ENCODE results near the gene RSRC1. TPM values are rescaled to one million over a fixed set of nuclear protein-coding genes. Genes with fewer than 3 reads are reported as not detected.
A peak's percentile ranks its signal among the peaks of the same experiment; 100 is the strongest.
"Not testable (repeated sequence)": the region's sequence is repeated elsewhere in the genome, so short reads cannot be mapped to it uniquely, and the experiment has no call there.

Gene RSRC1
- polyA plus RNA-seq, 6 donors from 2014 or later, result 36.5 to 50.2 (median 42.7) TPM

DNA sequence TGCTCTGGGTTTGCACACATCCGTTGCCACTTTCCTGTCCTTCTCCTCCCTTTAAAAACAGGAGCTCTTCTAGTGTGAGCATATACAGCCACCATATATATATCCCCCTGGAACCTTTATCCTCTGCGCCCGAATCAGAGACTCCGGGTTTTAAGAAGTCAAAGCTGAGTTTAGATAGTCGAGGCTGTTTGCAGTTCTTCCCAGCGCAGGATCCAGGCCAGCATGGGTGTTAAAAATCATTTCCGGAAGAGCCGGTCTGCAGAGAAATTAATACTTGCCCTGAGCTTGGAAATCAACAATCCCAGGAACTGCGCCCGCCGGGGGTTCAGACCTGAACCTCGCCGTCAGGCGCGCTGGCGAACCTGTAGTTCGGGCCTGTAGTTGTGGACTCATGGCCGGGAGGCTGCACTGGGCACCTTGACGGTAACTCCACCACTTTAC, 6.0 kb upstream of the RSRC1 start:
- Mint-ChIP-seq H3K4me3 (peak overlapping the region in 7 of 8 donors; percentile 26 to 77 (median 64)), H3K4me1 (peaks cover 29 to 37% (median 32%) of the 10 kb centered on the region in 3 donors), H3K27me3 (peaks cover 64 to 74% (median 72%) of the 10 kb centered on the region in 3 donors), H3K36me3 (peaks cover 8 to 26% of the 10 kb centered on the region in 2 donors), H3K9me3 (peaks cover 2 to 29% (median 13%) of the 10 kb centered on the region in 7 donors), H3K27ac (peak overlapping the region in 5 of 6 donors; percentile 72 to 99 (median 92))
- DNase-seq (no peak), ATAC-seq (ENCODE audit: low read depth in 2 of 2) (no peak)

DNA sequence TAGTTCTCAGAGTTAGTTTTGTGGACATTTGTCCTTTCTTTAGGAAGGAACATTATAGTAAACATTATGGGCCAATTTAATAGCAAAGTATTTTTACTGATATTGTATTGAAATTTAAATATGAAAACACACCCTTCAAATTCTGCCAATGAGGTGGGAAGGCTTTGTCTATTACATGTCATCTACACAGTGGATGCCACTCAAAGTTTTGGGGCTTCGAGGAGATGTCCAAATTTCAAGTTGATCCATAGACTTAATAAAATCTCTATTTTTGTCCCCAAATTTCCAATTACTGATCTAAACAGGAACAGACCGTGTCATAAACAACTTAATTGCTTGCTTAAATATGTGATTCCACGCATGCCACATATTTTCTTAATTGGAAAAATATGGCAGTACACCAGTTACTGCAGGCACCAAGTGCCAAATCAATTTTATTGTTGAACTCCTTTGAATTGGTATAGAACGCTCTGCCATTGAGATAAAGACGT, 5.4 kb upstream of the RSRC1 start:
- Mint-ChIP-seq H3K4me1 (peaks cover 30 to 40% (median 33%) of the 10 kb centered on the region in 3 donors), H3K4me3 (peak overlapping the region in 7 of 8 donors; percentile 2 to 81 (median 64)), H3K27ac (peak overlapping the region in 4 of 6 donors; percentile 88 to 99 (median 92)), H3K27me3 (peaks cover 63 to 75% (median 72%) of the 10 kb centered on the region in 3 donors), H3K9me3 (peaks cover 2 to 34% (median 13%) of the 10 kb centered on the region in 7 donors), H3K36me3 (peaks cover 8 to 26% of the 10 kb centered on the region in 2 donors)
- DNase-seq (no peak), ATAC-seq (ENCODE audit: low read depth in 2 of 2) (no peak)

DNA sequence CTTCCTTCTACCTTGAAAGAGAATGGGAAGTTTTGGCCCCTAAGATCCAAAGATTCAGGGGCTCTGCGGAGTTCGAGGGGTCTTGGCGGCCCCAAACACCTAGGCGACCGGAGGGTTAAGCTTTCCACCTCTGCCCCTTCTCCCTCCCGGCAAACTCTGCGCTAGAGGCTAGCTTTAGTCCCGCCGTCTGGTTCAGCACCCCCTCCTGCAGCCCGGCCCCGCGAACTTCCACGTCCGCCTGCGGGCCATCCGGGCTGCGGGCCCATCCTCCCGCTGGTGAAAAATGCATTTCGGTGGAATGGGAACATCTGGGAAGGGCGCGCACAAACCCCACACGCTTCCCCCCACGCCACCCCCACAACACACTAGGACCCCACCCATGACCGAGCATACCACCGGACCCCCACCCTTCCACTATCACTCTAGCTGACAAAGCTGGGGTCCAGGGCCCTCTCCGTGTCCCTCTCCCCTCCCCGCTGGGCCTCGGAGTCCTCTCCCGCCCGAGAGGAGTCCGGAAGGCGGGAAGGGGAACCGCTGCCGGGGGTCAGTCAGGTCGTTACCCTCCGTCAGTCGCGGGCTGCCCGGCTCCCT, 4.7 kb upstream of the RSRC1 start:
- Mint-ChIP-seq H3K27me3 (peaks cover 62 to 75% (median 66%) of the 10 kb centered on the region in 3 donors), H3K36me3 (peaks cover 13 to 33% of the 10 kb centered on the region in 2 donors), H3K27ac (peak overlapping the region in 4 of 6 donors; percentile 59 to 84 (median 69)), H3K4me3 (peak overlapping the region; percentile 35 to 89 (median 78)), H3K9me3 (peaks cover 4 to 39% (median 14%) of the 10 kb centered on the region in 7 donors), H3K4me1 (peaks cover 35 to 44% (median 39%) of the 10 kb centered on the region in 3 donors)
- no peak for DNase-seq
- ATAC-seq (ENCODE audit: low read depth in 2 of 2), result no peak

- Mint-ChIP-seq H3K4me3 (peak overlapping the region; percentile 76 to 91 (median 86)), H3K9me3 (peaks cover 4 to 39% (median 14%) of the 10 kb centered on the region in 7 donors), H3K36me3 (peaks cover 13 to 33% of the 10 kb centered on the region in 2 donors), H3K27me3 (peaks cover 57 to 70% (median 61%) of the 10 kb centered on the region in 3 donors), H3K27ac (peak overlapping the region in 4 of 6 donors; percentile 80 to 97 (median 91)), H3K4me1 (peaks cover 39 to 48% (median 40%) of the 10 kb centered on the region in 3 donors)
- no peak for ATAC-seq (ENCODE audit: low read depth in 2 of 2)
- no peak for DNase-seq
Measured at GRCh38 chr3:158105710-158106253, 4.1 kb upstream of the RSRC1 start.

DNA sequence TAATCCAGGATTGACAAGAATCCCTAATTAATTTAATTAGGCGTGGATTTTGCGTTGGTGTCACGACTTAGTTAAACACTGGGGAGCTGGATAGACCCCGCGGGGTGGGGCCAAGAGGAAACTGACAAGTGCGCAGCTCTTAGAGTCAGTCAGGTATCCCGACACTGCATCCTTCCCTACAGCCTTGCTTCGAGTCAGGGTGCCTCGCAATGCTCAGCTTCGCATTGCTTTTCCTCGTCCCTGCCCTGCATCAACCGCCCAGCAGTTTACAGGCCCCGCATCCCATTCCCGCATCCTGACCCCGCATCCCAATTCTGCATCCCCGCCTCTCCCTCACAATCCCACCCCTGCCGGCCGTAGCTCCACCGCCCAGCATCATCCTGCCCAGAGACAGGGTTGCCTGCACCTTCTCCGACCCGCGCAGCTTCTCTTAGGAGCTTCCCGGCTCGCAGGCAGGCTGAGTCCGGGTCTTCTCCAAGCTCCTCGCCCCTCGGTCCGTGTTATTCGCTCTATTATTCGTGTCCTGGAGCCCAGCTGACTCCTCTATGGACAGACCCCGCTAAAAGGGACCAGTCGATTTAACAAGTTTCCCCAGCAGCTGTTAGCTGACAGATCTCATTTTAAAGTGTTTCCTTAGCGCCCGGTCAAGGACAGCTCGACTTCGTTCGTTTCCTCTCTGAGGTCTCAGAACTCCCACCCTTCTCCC, 3.0 kb upstream of the RSRC1 start:
- peaks cover 55 to 64% (median 57%) of the 10 kb centered on the region in 3 donors for H3K27me3 Mint-ChIP-seq
- H3K9me3 Mint-ChIP-seq, result peaks cover 4 to 39% (median 14%) of the 10 kb centered on the region in 7 donors
- no peak for DNase-seq

DNA sequence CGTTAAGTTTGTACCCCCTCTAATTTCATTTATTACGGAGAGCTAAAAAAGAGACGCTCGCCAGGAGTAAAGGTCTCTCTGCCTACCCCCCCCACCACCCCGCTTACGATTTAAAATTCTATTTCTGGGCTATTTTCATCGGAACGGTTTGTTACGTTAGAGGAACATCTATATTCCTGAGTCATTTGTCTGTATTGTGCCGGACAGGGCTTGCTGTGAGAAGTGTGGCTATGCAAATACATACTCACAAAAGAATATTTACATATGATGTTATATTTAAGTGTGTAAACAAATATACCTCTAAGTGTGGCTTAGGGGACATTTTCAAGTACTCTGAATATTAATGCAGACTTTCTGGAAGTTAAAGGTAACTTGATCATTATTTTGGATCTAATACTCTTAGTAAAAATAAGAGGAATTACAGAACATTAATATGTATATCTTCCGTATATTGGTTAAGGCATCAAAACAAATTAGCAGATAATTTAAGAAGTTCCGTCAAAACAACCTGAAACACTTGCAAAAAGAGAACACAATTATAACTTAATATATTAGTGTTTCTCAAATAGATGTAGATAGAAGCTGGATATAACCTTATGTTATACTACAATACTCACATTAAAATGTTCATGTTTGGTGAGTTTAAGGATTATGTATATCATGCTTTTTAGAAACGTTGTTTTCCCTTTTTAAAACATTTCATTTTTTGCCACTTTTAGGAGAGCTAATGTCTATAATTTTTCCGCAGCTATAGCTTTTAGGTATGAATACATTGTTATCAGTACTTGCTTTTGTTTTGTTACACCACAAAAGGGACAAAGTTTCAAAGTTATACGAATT, 2.1 kb upstream of the RSRC1 start:
- Mint-ChIP-seq H3K9me3 (peaks cover 4 to 35% (median 17%) of the 10 kb centered on the region in 7 donors), H3K27me3 (peaks cover 46 to 55% (median 48%) of the 10 kb centered on the region in 3 donors), H3K4me1 (peaks cover 52 to 58% (median 54%) of the 10 kb centered on the region in 3 donors), H3K27ac (peak overlapping the region in 5 of 6 donors; percentile 76 to 93 (median 84)), H3K4me3 (peak overlapping the region in 6 of 8 donors; percentile 81 to 91 (median 88)), H3K36me3 (peaks cover 9 to 30% of the 10 kb centered on the region in 2 donors)
- DNase-seq (no peak), ATAC-seq (ENCODE audit: low read depth in 2 of 2) (no peak)

More for the DNA sequence above, 3.0 kb upstream of the RSRC1 start:
- peak overlapping the region in 5 of 6 donors; percentile 80 to 93 (median 89) for H3K27ac Mint-ChIP-seq
- H3K36me3 Mint-ChIP-seq, result peaks cover 13 to 33% of the 10 kb centered on the region in 2 donors
- no peak for ATAC-seq (ENCODE audit: low read depth in 2 of 2)
- peaks cover 48 to 58% (median 50%) of the 10 kb centered on the region in 3 donors for H3K4me1 Mint-ChIP-seq
- H3K4me3 Mint-ChIP-seq, result peak overlapping the region; percentile 29 to 91 (median 86)

DNA sequence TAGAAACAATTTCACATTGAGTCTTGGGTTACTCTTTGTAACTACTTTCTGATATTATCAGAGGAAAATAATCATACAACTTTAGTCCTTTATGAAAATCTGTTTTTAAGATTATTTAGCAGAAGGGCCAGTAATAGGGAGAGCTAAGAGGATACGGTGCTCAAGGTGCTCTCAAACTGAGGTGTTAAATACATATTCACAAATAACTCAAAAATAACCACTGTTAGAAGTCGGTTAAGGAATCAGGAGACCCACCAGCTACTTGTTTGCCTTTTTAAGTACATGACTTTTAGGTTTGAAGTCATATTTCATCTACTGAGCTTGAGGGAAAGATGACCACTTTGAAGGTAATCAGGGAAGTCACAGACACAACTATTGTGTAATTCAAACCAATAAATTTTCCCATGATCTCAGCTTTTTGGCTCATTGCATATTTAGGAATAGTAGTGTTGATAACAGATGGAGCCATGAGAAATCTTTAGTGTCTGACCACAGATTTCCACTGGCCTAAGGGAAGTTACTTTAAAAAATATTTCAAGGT, 1.4 kb upstream of the RSRC1 start:
- ATAC-seq (ENCODE audit: low read depth in 2 of 2) (no peak), DNase-seq (no peak)
- Mint-ChIP-seq H3K4me3 (peak overlapping the region in 4 of 8 donors; percentile 15 to 91 (median 28)), H3K27ac (peak overlapping the region in 2 of 6 donors; percentile 52 to 76), H3K36me3 (peaks cover 6 to 23% of the 10 kb centered on the region in 2 donors), H3K9me3 (peaks cover 2 to 32% (median 18%) of the 10 kb centered on the region in 7 donors), H3K27me3 (peaks cover 39 to 51% (median 41%) of the 10 kb centered on the region in 3 donors), H3K4me1 (peaks cover 49 to 59% (median 52%) of the 10 kb centered on the region in 3 donors)

GRCh38 chr3:158109295-158109803, 540 bp upstream of the RSRC1 start:
- DNase-seq (no peak), ATAC-seq (ENCODE audit: low read depth in 2 of 2) (no peak)
- Mint-ChIP-seq H3K9me3 (peaks cover 3 to 32% (median 16%) of the 10 kb centered on the region in 7 donors), H3K4me3 (peak overlapping the region; percentile 91 to 99 (median 95)), H3K4me1 (peaks cover 45 to 56% (median 52%) of the 10 kb centered on the region in 3 donors), H3K36me3 (peaks cover 12 to 17% of the 10 kb centered on the region in 2 donors), H3K27ac (peak overlapping the region in 5 of 6 donors; percentile 81 to 99 (median 91)), H3K27me3 (peaks cover 30 to 44% (median 33%) of the 10 kb centered on the region in 3 donors)

- Mint-ChIP-seq H3K4me3 (peak overlapping the region; percentile 91 to 99 (median 95)), H3K4me1 (peaks cover 47 to 57% (median 48%) of the 10 kb centered on the region in 3 donors), H3K9me3 (peaks cover 3 to 28% (median 16%) of the 10 kb centered on the region in 7 donors), H3K36me3 (peaks cover 12 to 15% of the 10 kb centered on the region in 2 donors), H3K27me3 (peaks cover 20 to 35% (median 26%) of the 10 kb centered on the region in 3 donors), H3K27ac (peak overlapping the region in 5 of 6 donors; percentile 81 to 99 (median 91))
- DNase-seq (no peak), ATAC-seq (ENCODE audit: low read depth in 2 of 2) (no peak)
Measured at GRCh38 chr3:158110658-158111018, 749 bp downstream of the RSRC1 start.

DNA sequence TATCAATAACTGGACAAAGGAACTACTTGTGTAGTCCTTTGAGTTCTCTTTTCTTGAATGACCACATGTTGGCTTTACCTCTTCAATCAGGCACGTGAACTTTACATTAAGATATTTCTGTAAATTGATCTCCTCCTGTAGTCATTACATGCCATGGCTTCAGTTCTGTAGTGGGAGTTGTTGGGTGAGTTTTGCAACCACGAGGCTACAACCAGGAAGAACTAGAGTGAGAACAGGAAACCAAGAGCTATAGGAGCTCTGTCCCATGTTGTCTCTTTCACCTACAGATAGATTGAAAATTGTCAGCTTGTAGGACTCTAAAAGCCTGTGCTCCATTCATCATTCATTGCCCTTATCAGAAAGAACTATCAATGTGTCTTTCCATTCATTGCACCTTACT, 2.0 kb downstream of the RSRC1 start:
- ATAC-seq (ENCODE audit: low read depth in 2 of 2), result no peak
- H3K4me1 Mint-ChIP-seq, result peaks cover 37 to 47% (median 38%) of the 10 kb centered on the region in 3 donors
- peaks cover 8 to 25% (median 14%) of the 10 kb centered on the region in 3 donors for H3K27me3 Mint-ChIP-seq
- DNase-seq, result no peak
- H3K27ac Mint-ChIP-seq, result no peak overlapping the region
- H3K9me3 Mint-ChIP-seq, result peaks cover 3 to 27% (median 14%) of the 10 kb centered on the region in 7 donors
- peaks cover 7 to 12% of the 10 kb centered on the region in 2 donors for H3K36me3 Mint-ChIP-seq
- peak overlapping the region in 4 of 8 donors; percentile 11 to 91 (median 30) for H3K4me3 Mint-ChIP-seq

DNA sequence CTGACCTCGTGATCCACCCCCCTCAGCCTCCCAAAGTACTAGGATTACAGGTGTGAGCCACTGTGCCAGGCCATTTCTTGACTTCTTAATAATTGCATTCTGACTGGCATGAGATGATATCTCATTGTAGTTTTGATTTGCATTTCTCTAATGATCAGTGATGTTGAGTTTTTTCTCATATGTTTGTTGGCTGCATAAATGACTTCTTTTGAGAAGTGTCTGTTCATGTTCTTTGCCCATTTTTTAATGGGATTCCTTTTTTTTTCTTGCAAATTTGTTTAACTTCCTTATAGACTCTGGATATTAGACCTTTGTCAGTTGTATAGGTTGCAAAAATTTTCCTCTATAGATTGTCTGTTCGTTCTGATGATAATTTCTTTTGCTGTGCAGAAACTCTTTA, 3.7 kb downstream of the RSRC1 start:
- not testable (repeated sequence) for H3K27ac Mint-ChIP-seq; H3K27me3 Mint-ChIP-seq; ATAC-seq (ENCODE audit: low read depth in 2 of 2); DNase-seq
- peaks cover 39 to 51% (median 41%) of the 10 kb centered on the region in 3 donors for H3K4me1 Mint-ChIP-seq
- peaks cover 7 to 12% of the 10 kb centered on the region in 2 donors for H3K36me3 Mint-ChIP-seq
- H3K4me3 Mint-ChIP-seq, result peak overlapping the region in 2 of 8 donors; percentile 60 to 65
- peaks cover 3 to 20% (median 10%) of the 10 kb centered on the region in 7 donors for H3K9me3 Mint-ChIP-seq

Data from naive B cell (primary cell).